Lower lobe of right lung (tissue), 2 donors: ENCODE results near the gene NEU4. TPM values are rescaled to one million over a fixed set of nuclear protein-coding genes. Genes with fewer than 3 reads are reported as not detected.

ENCODE experiments used
- ATAC-seq, 2 donors: fragments of 200-7000 bp; cut with Tn5 transposase; one replicate each; pipeline ENCODE4 v1.9.1; 2020 to 2022; ENCODE audit warnings: mild to moderate bottlenecking in 2 of 2, moderate library complexity in 2 of 2
- DNase-seq: peaks from one replicate; pipeline ENCODE4 v3.0.0-alpha.2; 2020
- H3K27ac ChIP-seq: fragments of 200-600 bp; one replicate; pipeline ENCODE4 v1.8.0; 2022
- H3K27me3 ChIP-seq: fragments of 200-600 bp; one replicate; pipeline ENCODE4 v1.8.0; 2022; ENCODE audit warnings: low read depth
- H3K36me3 ChIP-seq: fragments of 200-600 bp; one replicate; pipeline ENCODE4 v1.8.0; 2022; ENCODE audit warnings: mild to moderate bottlenecking
- H3K4me1 ChIP-seq: fragments of 200-600 bp; one replicate; pipeline ENCODE4 v1.8.0; 2022
- H3K4me3 ChIP-seq: fragments of 200-600 bp; one replicate; pipeline ENCODE4 v1.8.0; 2022; ENCODE audit warnings: mild to moderate bottlenecking
- H3K9me3 ChIP-seq: fragments of 200-600 bp; one replicate; pipeline ENCODE4 v1.8.0; 2022
- intact Hi-C: fragments of 100-400 bp; cut with DNase I; formaldehyde crosslinking; loops from one replicate; pipeline ENCODE4 v1.11.0; 2022
- total RNA-seq: library from RNA; stranded (reverse); fragmentation: NEBNext Ultra II Directional; extraction: Animal tissue kit (Norgen Biotek cat#: 25700); gene quantifications from one replicate; pipeline ENCODE4 v1.2.1, GENCODE V29; 2021
- TF ChIP-seq, protein P1 (sequence below): fragments of 200-600 bp; IDR thresholded peaks from one replicate; pipeline ENCODE4 v1.8.0; 2022; ENCODE audit warnings: antibody characterized with exemption, mild to moderate bottlenecking
- donor health status: DM: no; HTN: yes; CAD: no; lungs with severe emphysema.

Gene NEU4
- total RNA-seq, 1 donor from 2014 or later: not detected

DNA sequence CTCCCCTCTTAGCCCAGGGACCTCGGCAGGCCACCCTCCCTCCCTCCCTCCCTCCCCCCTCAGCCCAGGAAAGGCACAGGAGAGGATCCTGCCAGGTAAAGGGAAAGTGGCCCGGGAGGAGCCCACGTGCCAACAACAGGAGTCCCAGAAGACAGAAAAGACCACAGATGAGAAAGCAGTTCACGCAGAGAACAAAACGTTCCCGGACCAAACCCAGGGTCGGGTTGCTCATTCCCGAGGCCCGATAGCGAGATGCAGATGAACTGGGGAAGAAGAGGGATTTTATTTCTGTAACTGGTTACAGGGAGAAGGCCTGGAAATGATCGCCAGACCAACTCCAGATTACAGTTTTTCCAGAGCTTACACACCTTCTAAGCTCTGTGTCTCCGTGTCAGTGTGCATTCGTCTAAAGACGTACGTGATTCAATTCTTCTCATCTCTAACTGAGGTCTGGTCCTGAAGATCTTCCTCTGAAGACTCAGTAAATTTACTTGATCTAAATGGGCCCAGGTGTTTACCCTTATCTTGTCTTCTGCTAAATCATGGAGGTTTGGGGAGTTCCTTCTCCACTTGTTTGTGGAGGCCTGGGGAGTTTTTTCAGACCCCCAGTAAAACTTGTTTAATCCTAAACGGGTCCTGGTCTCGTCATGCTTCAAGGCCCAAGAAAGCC is 807 bp upstream of the NEU4 start:
- no peak for DNase-seq
- no peak overlapping the region for H3K27ac ChIP-seq

DNA sequence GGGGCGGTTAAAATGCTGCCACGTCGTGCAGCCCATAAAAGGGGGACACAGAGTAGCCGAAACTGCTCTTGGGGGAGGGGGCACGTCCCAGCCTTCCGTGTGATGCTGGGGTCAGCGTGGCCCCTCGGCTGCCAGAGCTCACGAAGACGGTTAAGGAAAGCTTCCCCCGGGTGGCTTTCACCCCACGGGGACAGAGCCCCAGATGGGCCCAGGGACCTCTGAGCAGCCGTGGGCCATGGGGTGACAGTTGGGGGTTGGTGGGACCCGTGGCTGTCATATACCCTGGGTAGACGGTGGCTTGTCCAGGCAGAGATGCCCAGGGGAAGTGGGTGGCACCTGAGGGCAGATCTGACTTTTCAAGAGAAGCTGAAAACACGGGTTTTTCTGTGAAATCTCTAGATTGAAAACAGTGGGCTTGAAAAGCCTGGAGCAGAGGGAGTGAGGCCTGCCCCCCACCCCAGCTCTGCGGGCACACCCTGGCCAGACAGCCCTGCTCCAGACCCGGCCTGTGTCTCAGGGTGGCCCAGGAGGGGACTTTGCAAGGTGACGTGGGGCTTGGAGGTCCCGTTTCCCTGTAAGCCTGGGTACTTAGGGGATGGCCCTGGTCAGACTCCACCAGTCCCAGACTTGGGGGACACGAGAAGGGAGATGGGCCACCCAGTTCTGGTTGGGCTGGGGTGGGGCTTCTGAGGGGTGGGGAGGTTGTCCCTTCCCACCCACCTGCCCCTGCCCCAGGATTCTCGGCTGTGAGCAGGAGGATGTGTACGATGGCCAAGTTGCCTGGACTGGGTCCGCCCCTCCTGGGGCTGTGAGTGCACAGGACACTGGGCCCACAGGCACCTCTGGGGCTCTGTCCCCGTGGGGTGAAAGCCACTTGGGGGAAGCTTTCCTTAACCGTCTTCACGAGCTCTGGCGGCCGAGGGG is 652 bp downstream of the NEU4 start:
- Histone ChIP-seq H3K4me3 (no peak overlapping the region), H3K4me1 (peaks cover 3% of the 10 kb centered on the region), H3K36me3 (no peaks in the 10 kb centered on the region), H3K27me3 (peaks cover 18% of the 10 kb centered on the region), H3K9me3 (no peaks in the 10 kb centered on the region), H3K27ac (no peak overlapping the region)
- intact Hi-C loops: no loop called here
- DNase-seq (no peak), ATAC-seq (no peak)
- TF ChIP-seq, protein P1, sequence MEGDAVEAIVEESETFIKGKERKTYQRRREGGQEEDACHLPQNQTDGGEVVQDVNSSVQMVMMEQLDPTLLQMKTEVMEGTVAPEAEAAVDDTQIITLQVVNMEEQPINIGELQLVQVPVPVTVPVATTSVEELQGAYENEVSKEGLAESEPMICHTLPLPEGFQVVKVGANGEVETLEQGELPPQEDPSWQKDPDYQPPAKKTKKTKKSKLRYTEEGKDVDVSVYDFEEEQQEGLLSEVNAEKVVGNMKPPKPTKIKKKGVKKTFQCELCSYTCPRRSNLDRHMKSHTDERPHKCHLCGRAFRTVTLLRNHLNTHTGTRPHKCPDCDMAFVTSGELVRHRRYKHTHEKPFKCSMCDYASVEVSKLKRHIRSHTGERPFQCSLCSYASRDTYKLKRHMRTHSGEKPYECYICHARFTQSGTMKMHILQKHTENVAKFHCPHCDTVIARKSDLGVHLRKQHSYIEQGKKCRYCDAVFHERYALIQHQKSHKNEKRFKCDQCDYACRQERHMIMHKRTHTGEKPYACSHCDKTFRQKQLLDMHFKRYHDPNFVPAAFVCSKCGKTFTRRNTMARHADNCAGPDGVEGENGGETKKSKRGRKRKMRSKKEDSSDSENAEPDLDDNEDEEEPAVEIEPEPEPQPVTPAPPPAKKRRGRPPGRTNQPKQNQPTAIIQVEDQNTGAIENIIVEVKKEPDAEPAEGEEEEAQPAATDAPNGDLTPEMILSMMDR: no peak

More for the DNA sequence above, 807 bp upstream of the NEU4 start:
- Histone ChIP-seq H3K36me3 (no peaks in the 10 kb centered on the region), H3K4me3 (no peak overlapping the region), H3K27me3 (peaks cover 23% of the 10 kb centered on the region), H3K4me1 (peaks cover 12% of the 10 kb centered on the region), H3K9me3 (no peaks in the 10 kb centered on the region)
- intact Hi-C loops: no loop called here
- no peak for ATAC-seq
- TF ChIP-seq, protein P1: no peak

DNA sequence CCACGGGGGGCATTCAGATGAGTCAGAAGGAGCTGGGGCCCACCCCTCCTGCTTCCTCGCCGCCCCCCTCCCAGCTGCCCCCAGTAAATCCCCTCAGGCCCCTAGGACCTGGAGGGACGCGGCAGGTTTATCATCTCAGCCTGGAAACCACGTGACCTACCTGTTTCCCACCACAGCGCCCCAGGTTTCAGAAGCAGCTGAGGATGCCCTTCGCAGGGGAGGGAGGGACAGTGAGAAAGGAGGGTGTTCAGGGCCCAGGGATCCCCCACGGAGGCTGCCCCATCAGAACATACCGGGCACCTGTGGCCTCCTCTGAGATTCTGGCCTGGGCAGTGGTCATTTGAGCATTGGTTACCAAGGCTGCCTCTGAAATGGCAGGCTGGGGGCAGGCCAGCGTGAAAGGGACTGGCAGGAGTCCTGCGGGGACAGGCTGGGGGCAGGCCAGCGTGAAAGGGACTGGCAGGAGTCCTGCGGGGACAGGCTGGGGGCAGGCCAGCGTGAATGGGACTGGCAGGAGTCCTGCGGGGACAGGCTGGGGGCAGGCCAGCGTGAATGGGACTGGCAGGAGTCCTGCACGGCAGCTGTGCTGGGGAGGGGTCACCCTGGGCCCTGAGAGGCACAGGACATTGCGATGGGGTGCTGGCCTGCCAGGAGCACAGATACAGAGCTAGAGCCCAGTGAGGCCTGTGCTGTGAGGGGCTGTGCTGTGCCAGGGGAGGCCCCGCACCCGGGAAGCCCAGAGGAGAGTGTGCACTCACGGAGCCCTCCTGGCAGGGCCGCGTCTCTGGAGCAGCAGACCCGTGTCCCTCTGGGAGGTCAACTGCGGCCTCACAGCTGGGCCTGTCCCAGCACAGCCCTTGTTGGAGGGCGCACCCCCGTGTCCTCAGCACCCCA is 1.6 kb downstream of the NEU4 start:
- Histone ChIP-seq H3K9me3 (no peaks in the 10 kb centered on the region), H3K27me3 (peaks cover 14% of the 10 kb centered on the region), H3K27ac (no peak overlapping the region), H3K36me3 (no peaks in the 10 kb centered on the region), H3K4me1 (no peaks in the 10 kb centered on the region), H3K4me3 (no peak overlapping the region)
- no peak for DNase-seq
- ATAC-seq: no peak
- TF ChIP-seq, protein P1: no peak
- intact Hi-C loops: no loop called here

DNA sequence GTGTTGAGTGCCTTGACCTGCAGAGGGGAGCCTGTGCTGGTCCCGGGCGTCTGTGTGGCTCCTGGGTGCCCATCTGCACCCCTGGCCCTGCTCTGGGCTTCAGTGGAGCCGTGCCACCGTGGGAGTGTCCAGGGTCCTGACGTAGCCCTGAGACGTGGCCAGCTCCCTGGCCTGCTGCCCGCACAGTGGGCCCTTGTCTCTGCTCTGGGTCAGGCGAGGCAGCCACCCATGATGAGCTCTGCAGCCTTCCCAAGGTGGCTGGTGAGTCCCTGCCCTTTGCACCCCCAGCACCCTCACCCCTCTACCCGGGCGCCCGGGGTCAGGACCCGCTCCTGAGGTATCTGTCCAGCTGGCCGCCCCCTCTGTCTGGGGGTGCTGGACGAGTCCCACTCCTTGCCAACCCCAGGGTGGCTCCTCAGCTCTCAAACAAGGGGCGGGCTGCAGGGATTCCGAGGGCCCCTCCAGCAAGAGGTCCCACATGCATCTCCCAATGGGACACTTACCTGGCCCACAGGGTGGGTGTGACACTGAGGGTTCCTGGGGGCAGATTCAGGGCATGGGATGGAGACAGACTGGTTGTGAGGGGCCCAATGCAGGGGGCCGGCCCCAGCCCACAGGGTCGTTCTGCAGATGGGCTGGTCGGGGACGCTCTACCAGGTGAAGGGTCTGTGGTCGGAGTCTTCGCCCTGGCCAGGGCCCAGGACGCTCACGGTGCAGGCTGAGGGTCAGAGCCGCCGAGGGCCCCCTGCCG is 2.4 kb downstream of the NEU4 start:
- Histone ChIP-seq H3K27me3 (peaks cover 19% of the 10 kb centered on the region), H3K4me3 (no peak overlapping the region), H3K9me3 (no peaks in the 10 kb centered on the region), H3K36me3 (no peaks in the 10 kb centered on the region), H3K27ac (no peak overlapping the region), H3K4me1 (no peaks in the 10 kb centered on the region)
- intact Hi-C loops: no loop called here
- DNase-seq (peak; percentile 46), ATAC-seq (peak in 1 of 2 donors; percentile 10)
- TF ChIP-seq, protein P1: no peak
